ENCODE results near the gene PTPRT. TPM values are rescaled to one million over a fixed set of nuclear protein-coding genes. Genes with fewer than 3 reads are reported as not detected.

The PTPRT gene
- total and polyA plus RNA-seq, 2 experiments from 2014 or later: not detected

- Histone ChIP-seq H3K4me3 (no peak overlapping the region), H3K36me3 (ENCODE audit: insufficient read depth) (no peaks in the 10 kb centered on the region; the same call in 1 of the 2 replicates), H3K27ac (ENCODE audit: low read depth) (no peak overlapping the region), H4K20me1 (replicated peaks; ENCODE audit: insufficient read depth) (no peaks in the 10 kb centered on the region), H3K4me2 (no peak overlapping the region), H2AFZ (no peak overlapping the region), H3K9me2 (ENCODE audit: insufficient read depth) (no peaks in the 10 kb centered on the region), H3F3A (replicated peaks; ENCODE audit: low read depth) (no peaks in the 10 kb centered on the region), H3K79me2 (replicated peaks; ENCODE audit: insufficient read depth) (no peaks in the 10 kb centered on the region), H3K27me3 (ENCODE audit: insufficient read depth) (no peaks in the 10 kb centered on the region), H3K4me1 (ENCODE audit: insufficient read depth) (no peaks in the 10 kb centered on the region)
- ATAC-seq: no peak
- Mint-ChIP-seq H3K4me1 (no peaks in the 10 kb centered on the region), H3K36me3 (ENCODE audit: low read depth) (peaks cover 45% of the 10 kb centered on the region), H3K27me3 (ENCODE audit: insufficient read depth, low read depth, poor library complexity) (peaks cover 5% of the 10 kb centered on the region), H3K27ac (no peak overlapping the region), H3K4me3 (no peak overlapping the region), H3K9me3 (peaks cover 95% of the 10 kb centered on the region)
- TF ChIP-seq POLR2AphosphoS5 (IDR thresholded peaks at IDR 0.05; ENCODE audit: low read depth): no peak
- DNase-seq (ENCODE audit: low spot score): no peak
Observed at GRCh38 chr20:42945234-42945994, 244.3 kb downstream of the PTPRT start.

GRCh38 chr20:42941629-42942028 is 248.1 kb downstream of the PTPRT start:
- H3K4me2 ChIP-seq: no peak overlapping the region
- no peaks in the 10 kb centered on the region for H3K27me3 ChIP-seq (ENCODE audit: insufficient read depth)
- peaks cover 3% of the 10 kb centered on the region for H3K27me3 Mint-ChIP-seq (ENCODE audit: insufficient read depth, low read depth, poor library complexity)
- H3K27ac Mint-ChIP-seq: no peak overlapping the region
- H3K4me3 ChIP-seq: no peak overlapping the region
- peaks cover 93% of the 10 kb centered on the region for H3K9me3 Mint-ChIP-seq
- H3K36me3 ChIP-seq (ENCODE audit: insufficient read depth): no peaks in the 10 kb centered on the region; the same call in 1 of the 2 replicates
- DNase-seq (ENCODE audit: low spot score) (no peak), ATAC-seq (no peak)
- H3K36me3 Mint-ChIP-seq (ENCODE audit: low read depth): peaks cover 26% of the 10 kb centered on the region
- H3K4me1 Mint-ChIP-seq: peaks cover under 1% of the 10 kb centered on the region; the same call in 1 of the 3 replicates
- H3K79me2 ChIP-seq (replicated peaks; ENCODE audit: insufficient read depth): no peaks in the 10 kb centered on the region
- H3K4me3 Mint-ChIP-seq: no peak overlapping the region
- no peaks in the 10 kb centered on the region for H4K20me1 ChIP-seq (replicated peaks; ENCODE audit: insufficient read depth)
- no peak overlapping the region for H3K27ac ChIP-seq (ENCODE audit: low read depth)
- H3K4me1 ChIP-seq (ENCODE audit: insufficient read depth): no peaks in the 10 kb centered on the region
- H3F3A ChIP-seq (replicated peaks; ENCODE audit: low read depth): no peaks in the 10 kb centered on the region
- no peaks in the 10 kb centered on the region for H3K9me2 ChIP-seq (ENCODE audit: insufficient read depth)
- no peak overlapping the region for H2AFZ ChIP-seq
- no peak for TF ChIP-seq NANOG (IDR thresholded peaks at IDR 0.05; ENCODE audit: borderline replicate concordance)
- TF ChIP-seq CTCF (conservative IDR thresholded peaks at IDR 0.05; ENCODE audit: low read depth in 2 of 2): no peak
- no peak for TF ChIP-seq ETS1 (IDR thresholded peaks at IDR 0.05)
- no peak for TF ChIP-seq EZH2 (IDR thresholded peaks at IDR 0.05; ENCODE audit: low read depth, unreplicated experiment)
- TF ChIP-seq ZNF114 (CRISPR knock-in tag; IDR thresholded peaks at IDR 0.05): no peak
- no peak for TF ChIP-seq ZNF331 (CRISPR knock-in tag; IDR thresholded peaks at IDR 0.05; ENCODE audit: low read depth)
- no peak for TF ChIP-seq REST (IDR thresholded peaks at IDR 0.05; ENCODE audit: unreplicated experiment)
